SH-SY5Y (cell line): Measurements from ENCODE around the gene MGST2.

ENCODE experiments used
- GATA2 ChIP-seq: IDR thresholded peaks from 2 replicates; pipeline ENCODE4 v1.6.1; 2011; ENCODE audit warnings: mild to moderate bottlenecking, low read depth, low read length
- GATA3 ChIP-seq: IDR thresholded peaks from 2 replicates; pipeline ENCODE4 v1.6.1; 2011; ENCODE audit warnings: low read depth, mild to moderate bottlenecking, low read length, moderate library complexity

DNA sequence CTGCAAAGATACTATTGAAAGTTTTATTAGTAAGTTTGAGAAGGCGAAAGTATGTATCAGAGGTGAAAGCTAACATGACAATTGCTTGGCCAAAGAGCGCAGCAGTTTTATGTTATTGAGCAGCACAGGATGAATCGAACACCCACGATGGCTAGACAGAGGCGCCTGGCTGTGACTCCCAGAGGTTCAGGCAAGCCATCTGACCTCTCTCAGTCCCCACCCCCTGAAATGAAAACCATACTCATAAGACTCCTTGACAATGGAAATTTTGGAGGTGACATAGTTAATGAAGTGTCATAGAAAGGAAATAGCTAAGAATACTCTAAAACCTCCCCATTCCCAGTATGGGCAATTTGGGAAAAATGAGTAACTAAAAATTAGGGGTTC, 70.6 kb downstream of the MGST2 start:
- TF ChIP-seq GATA3 (no peak), GATA2 (no peak)
